GM20431 (cell line): ENCODE results near the gene LASP1.

ENCODE experiments used
- in situ Hi-C: fragments of 300-500 bp; cut with MseI, MboI; formaldehyde crosslinking; loops from one replicate; pipeline ENCODE4 v1.15.0; 2020; ENCODE audit warnings: low sequenced_read_pairs; ENCODE audit not compliant: unreplicated experiment

LASP1 gene

DNA sequence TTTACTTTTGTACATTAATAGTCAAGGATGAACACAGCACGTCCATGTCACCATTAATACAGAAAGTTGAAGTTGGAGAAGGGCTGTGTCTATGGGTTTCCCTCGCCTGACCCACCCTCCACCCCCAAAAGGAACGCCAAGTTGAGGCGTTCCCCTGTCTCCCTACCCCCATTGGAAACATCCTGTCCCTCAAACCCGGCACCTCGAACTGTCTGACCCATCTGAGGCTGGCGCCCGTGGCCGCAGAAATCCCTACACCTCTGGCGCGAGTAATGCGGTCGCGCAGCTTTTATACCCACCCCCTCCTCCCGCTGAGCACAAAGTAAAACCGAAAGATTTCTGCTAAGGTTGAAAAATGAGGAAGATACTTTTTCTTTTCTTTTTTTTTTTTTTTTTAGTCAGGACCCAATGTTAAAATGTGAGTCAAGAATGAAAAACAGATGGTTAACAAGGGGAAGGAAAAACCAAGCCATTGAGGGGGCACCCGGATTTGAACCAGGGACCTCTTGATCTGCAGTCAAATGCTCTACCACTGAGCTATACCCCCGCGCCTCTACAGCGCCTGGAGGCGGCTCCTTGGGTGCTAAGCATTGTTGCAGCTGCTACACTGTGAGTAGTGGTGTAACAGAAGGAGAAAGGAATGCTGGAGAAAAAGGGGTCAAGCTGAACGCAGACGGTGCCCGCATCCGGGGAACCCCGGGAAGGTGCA, 887 bp upstream of the LASP1 start:
- in situ Hi-C loops, result no loop called here

DNA sequence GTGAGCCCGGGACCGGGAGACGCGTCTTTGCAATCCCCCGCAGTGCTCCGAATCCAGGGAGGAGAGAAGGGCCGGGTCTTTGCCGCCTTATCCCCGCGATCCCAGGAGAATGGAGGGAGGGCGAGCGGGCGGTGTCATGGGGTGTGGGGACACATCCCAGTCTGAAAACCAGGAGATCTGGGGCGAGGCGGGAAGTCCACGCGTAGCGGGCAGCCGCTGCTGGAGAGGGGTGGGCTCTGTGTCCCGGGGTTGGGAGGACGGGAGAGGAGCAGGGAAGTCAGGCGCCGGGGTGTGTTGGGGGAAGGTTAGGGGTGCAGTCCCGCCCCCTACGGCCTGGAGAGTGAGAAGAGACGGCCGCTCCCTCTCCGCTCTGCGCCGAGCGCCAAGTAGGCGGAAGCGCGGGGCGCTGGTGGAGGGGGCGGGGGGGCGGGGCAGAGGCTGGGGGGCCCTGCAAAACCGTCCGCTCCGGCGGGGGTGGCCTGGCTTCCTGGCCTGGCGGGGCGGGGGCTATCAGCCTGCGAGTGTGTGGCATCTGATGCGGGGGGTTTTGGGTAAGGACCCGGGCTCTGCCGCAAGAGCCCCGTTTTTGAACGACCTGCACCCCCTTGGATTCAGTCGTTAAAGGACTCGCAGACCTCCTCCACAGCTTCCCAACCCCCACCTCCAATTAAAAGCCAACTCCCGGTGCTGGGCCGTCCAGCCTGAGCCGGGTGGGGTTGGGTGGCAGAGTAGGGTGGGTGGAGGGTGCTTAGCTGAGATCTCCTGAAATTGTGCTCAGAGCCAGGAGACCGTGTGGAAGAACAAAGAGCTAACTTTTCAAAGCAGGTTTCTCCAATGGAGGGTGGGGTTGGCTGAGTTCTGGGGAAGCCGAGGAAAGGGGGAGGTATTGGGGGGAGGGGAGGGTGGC, 654 bp downstream of the LASP1 start:
- in situ Hi-C loops, result no loop called here

- in situ Hi-C loops, result no loop called here
Observed at GRCh38 chr17:38871247-38872015, 1.6 kb downstream of the LASP1 start.

DNA sequence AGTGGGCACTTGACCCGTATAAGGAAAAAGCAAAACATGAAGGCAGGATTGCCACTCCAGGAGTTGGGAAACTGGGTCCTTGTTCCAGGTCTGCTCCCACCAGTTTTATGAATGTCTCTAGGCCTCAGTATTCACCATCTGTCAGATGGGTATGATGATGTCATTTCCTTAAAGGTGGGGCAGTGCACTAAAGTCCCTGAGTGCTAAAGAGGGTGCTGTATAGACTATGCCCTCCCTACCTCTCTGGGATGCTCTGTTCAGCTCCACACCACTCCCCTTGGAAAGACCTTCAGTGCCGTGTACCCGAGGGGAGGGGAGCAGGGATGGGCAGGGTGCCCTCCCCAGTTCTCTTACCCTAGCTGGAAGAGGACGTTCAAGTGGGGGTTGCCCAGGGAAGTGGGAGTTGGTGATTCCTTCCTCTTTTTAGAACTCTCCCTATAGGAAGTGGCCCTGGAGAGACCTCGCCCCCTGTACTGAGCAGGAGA, 2.2 kb downstream of the LASP1 start:
- in situ Hi-C loops, result no loop called here

DNA sequence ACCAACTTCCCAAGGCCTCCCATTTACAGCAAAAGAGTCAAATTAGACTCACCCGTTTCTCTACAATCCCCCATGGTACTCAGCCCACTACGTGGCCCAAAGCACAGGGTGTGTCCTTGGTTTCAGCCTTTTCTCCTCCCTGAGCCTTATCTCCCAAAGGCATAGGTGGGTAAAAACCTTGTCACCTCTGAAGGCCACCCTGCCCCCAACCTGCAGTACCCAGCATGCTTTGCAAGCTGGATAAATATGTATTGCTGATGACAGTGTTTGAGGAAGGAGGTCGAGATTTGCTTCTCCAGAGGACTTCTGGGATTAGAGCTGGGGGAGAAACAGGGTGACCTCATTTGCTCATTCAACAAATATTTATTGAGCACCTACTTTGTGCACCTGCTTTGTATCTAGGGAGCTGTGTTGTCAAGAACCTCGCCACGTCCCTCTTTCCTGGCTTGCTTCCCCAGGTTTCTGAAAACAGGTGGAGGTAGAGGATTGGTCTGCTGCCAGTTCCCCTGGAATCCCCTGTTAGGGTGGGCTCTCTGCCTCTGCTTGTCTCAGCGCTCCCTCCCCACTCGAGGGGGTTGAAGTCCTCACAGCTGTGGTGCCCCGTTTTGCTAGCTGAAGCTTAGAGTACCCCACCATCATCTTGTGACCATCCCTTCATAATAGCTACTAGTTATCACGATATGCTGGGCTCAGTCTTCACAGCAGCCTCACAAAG, 3.0 kb downstream of the LASP1 start:
- in situ Hi-C loops, result no loop called here

DNA sequence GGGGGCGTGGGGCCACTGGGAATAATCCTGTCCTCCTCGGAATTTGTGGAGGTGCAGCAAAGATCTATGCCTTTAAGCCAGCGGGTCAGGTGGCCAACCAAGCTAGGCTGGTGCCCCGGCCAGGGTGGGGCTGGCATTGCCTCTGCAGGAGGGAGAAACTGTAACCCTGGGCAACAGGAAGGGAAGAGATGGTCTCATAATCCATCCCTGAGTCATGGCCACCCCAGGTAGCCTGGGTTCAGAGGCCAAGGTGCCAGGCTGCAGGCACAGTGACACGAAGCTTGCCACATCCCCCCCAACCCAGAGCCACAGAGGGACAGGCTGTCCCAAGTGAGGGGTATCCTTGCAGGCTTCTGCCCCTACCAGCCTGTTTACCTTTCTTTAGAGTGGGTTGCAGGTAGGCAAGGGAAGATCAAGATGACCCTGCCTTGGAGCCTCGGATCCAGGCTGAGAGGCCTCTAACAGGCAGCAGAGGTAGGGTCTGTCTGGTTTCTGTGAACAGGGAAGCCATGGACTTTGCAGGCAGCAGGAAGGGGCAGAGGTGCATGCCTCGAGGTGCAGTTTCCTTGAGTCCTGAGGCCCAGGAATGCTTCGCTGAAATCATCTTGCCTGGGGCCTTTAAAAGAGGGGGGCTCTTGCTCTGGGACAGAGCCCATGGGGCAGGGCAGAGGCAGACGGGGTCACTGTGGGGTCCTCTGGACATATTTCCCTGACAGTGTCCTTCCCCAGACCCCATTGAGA, 4.0 kb downstream of the LASP1 start:
- in situ Hi-C loops, result no loop called here

GRCh38 chr17:38874505-38875400, 4.9 kb downstream of the LASP1 start:
- in situ Hi-C loops, result no loop called here

DNA sequence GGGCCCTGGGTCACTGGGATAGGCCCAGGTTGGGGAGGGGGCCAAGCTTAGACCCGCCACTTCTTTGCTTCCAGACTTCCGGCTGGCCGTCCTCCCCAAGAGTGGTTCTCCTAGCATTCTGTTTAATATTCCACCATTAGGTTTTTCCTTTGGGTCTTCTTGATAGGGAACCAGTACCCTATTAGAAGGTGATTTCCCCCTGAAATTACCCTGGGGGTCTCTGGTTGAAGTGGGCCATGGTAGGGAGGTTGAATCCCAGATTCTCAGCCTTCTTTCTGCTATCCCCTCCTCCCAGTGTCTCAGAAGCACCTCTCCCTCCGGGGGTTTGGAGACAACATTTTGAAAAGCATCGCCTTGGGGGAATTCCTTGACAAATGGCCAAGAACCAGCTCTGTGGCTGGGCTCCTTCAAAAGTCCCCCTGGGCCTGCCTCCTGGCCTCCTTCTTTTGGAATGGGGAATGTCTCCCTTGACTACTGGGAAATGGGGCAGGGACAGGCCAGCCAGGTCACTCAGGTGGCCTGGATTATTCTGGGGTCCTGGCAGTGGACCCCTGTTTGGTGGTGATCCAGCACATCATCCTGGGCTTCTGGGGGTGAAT, 5.7 kb downstream of the LASP1 start:
- in situ Hi-C loops, result no loop called here

DNA sequence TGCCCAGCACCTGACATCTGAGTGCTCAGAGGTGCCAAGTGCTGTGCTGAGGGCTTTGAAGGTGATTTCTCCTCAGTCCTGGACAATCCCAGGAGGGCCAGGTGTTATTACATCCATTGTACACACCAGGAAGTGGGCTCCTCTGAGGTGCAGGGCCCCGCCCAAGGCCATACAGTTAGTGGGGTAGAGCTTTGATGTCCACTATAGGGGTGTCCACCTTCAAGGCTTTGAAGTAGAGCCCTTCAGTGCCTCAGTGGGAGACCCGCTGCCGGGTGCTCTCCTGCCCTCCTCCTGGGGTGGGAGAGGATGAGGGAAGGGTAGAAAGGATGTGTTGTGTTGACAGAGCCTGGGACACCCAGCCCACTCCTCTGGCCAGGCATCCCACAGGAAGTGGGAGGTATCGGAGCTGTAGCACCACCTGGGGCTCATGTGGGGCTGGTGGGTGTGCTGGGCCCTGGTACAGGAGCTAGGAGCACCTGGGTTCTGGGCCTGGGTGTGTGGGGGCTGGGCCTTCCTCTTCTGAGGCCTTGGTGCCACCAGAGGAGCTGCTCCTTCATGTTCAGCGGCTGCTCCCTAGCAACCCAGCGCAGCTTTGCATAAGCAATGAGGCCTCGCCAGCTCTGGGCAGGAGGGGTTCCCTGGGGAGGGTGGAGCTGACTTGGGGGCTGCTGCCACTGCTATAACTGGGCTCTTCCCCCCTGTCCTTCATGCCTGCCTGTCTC, 7.4 kb downstream of the LASP1 start:
- in situ Hi-C loops, result no loop called here

GRCh38 chr17:38879878-38880665, 10.2 kb downstream of the LASP1 start:
- in situ Hi-C loops, result no loop called here

DNA sequence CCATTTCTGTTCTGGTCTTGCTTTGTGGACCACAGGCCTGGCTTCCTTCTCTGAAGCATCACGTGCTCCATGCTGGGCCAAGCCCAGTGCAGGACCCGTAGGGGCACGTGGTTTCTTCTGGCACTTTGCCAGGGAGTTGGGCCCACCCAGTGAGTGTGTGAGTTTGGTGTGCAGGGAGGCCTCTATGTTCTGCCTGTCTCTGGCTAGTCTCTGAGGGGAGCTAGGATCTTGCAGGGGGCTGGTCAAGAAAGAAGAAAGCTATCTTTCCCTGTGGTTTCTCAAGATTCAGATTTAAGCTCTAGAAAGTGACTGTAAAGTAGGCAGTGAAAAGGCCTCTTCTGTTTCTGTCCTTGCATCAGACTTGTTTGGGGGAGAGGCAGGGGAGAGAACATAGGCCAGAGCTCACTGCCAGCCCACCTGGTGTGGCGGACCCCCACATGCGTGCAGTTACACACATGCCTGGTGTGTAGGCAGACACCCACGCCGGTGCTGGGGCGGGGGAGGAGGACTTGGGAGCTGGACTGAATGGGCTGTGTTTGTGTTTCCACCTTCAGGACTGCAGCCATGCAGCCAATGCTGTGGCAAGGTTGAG, 11.8 kb downstream of the LASP1 start:
- in situ Hi-C loops, result no loop called here

DNA sequence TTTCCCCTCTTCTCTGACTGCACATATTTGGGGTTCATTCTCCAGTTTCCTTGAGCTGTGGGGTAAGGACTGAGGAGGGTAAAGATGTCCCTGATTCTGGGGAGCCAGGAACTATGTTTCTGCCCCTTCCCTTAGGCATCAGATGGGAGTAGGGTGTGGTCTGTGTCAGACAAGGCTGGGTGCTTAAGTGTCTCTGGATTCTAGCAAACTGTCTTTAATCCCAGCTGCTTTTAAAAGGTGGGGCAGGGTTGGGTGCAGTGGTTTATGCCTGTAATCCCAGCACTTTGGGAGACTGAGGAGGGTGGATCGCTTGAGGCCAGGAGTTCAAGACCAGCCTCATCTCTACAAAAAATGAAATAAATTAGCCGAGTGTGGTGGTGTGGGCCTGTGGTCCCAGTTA, 13.0 kb downstream of the LASP1 start:
- in situ Hi-C loops, result no loop called here

- in situ Hi-C loops, result no loop called here
Observed at GRCh38 chr17:38883592-38884526, 14.0 kb downstream of the LASP1 start.

DNA sequence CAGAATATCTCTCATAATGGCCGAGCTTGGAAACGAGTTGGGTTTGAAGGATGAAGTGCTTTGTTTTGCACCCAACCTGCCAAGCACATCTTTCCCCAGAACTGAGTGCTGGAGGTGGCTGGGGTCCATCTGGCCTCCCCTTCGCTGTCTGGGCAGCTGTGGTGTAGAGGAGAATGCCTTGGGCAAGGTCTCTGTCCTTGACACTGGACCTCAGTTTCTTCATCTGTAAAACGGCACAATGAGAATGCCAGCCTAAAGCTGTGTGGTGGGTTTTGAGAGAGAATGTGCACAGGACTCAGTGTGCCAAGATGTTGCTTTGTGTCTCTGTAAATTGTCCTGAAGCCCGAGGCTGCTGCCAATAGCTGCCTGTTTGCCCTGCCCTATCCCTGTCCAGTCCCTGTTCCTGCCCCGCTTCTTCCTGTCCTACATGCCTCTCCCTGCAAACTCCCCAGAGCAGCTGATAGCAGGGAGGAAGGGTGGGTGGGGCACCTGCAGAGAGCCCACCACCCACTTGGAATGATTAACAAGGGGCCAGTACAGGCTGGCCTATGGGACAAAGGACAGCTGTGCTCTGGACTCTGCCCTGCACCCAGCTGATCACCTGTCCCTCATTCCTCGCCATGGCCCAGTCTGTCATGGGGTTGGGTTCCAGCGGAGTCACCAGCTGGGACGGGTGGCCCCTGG, 15.3 kb downstream of the LASP1 start:
- in situ Hi-C loops, result no loop called here
